Activated naive CD8-positive, alpha-beta T cell treated with anti-CD3 and anti-CD28 coated beads, Interleukin-2, amount 10 ng/mL, durations not matched to agents 7 days and 5 days (primary cell): Measurements from ENCODE around the gene SLC41A1. TPM values are rescaled to one million over a fixed set of nuclear protein-coding genes. Genes with fewer than 3 reads are reported as not detected.

Experiments
- ATAC-seq: fragments of 150-1000 bp; cut with Tn5 transposase; one replicate; pipeline ENCODE4 v1.10.0; 2021; ENCODE audit warnings: low read depth, moderate library complexity
- POLR2A ChIA-PET: fragments of 350-600 bp; sonication (Branson Sonifier 250); formaldehyde crosslinking; loops from one replicate; lab custom pipeline; 2021; ENCODE audit warnings: antibody characterized with exemption; lab: Charles Lee
- DNase-seq: peaks from one replicate; pipeline ENCODE4 v3.0.0; 2021
- H3K27ac Mint-ChIP-seq: one replicate; pipeline ENCODE4 v1.8.0; 2022; ENCODE audit warnings: mild to moderate bottlenecking, mixed read lengths
- H3K27me3 Mint-ChIP-seq: one replicate; pipeline ENCODE4 v1.8.0; 2022; ENCODE audit warnings: mild to moderate bottlenecking, moderate library complexity, mixed read lengths
- H3K36me3 Mint-ChIP-seq: one replicate; pipeline ENCODE4 v1.8.0; 2021; ENCODE audit warnings: mild to moderate bottlenecking, mixed read lengths
- H3K4me1 Mint-ChIP-seq: one replicate; pipeline ENCODE4 v1.8.0; 2021; ENCODE audit warnings: mixed read lengths
- H3K4me3 Mint-ChIP-seq: one replicate; pipeline ENCODE4 v1.8.0; 2022; ENCODE audit warnings: mild to moderate bottlenecking, moderate library complexity, mixed read lengths
- H3K9me3 Mint-ChIP-seq: one replicate; pipeline ENCODE4 v1.8.0; 2021; ENCODE audit warnings: mixed read lengths
- total RNA-seq, 2 experiments: library from RNA; stranded (reverse); gene quantifications; one replicate each; pipeline ENCODE4 v1.2.3, GENCODE V29; 2021

The SLC41A1 gene
- total RNA-seq, 2 experiments from 2014 or later, result 16.8 to 19.6 TPM

- ATAC-seq (no peak), DNase-seq (no peak)
- Mint-ChIP-seq H3K27ac (no peak overlapping the region), H3K36me3 (peaks cover 9% of the 10 kb centered on the region), H3K4me1 (peaks cover 39% of the 10 kb centered on the region), H3K27me3 (peaks cover 7% of the 10 kb centered on the region), H3K4me3 (no peak overlapping the region), H3K9me3 (no peaks in the 10 kb centered on the region)
- POLR2A ChIA-PET, result no interaction called here
Measured at GRCh38 chr1:205810448-205811157, 2.4 kb downstream of the SLC41A1 start.

GRCh38 chr1:205809942-205810345 lies 3.1 kb downstream of the SLC41A1 start:
- no peak overlapping the region for H3K27ac Mint-ChIP-seq
- no peak for DNase-seq
- peaks cover 7% of the 10 kb centered on the region for H3K27me3 Mint-ChIP-seq
- peaks cover 45% of the 10 kb centered on the region for H3K4me1 Mint-ChIP-seq
- no peak for ATAC-seq
- POLR2A ChIA-PET, result no interaction called here
- H3K4me3 Mint-ChIP-seq, result no peak overlapping the region
- H3K36me3 Mint-ChIP-seq, result peaks cover 9% of the 10 kb centered on the region
- H3K9me3 Mint-ChIP-seq, result no peaks in the 10 kb centered on the region

GRCh38 chr1:205809469-205809868 lies 3.5 kb downstream of the SLC41A1 start:
- POLR2A ChIA-PET, result no interaction called here
- Mint-ChIP-seq H3K4me3 (no peak overlapping the region), H3K27me3 (peaks cover 3% of the 10 kb centered on the region), H3K9me3 (no peaks in the 10 kb centered on the region), H3K36me3 (peaks cover 10% of the 10 kb centered on the region), H3K27ac (no peak overlapping the region), H3K4me1 (peaks cover 49% of the 10 kb centered on the region)
- no peak for DNase-seq
- ATAC-seq, result no peak

- Mint-ChIP-seq H3K4me3 (peak overlapping the region; percentile 71), H3K36me3 (peaks cover 9% of the 10 kb centered on the region), H3K27me3 (no peaks in the 10 kb centered on the region), H3K27ac (peak overlapping the region; percentile 71), H3K9me3 (no peaks in the 10 kb centered on the region), H3K4me1 (peaks cover 35% of the 10 kb centered on the region)
- DNase-seq (no peak), ATAC-seq (peak; percentile 50)
- POLR2A ChIA-PET, result no interaction called here
Measured at GRCh38 chr1:205805082-205805711, 7.8 kb downstream of the SLC41A1 start.

- Mint-ChIP-seq H3K36me3 (peaks cover 9% of the 10 kb centered on the region), H3K4me3 (no peak overlapping the region), H3K4me1 (peaks cover 35% of the 10 kb centered on the region), H3K27ac (peak overlapping the region; percentile 58), H3K27me3 (no peaks in the 10 kb centered on the region), H3K9me3 (no peaks in the 10 kb centered on the region)
- POLR2A ChIA-PET, result no interaction called here
- no peak for DNase-seq
- no peak for ATAC-seq
Measured at GRCh38 chr1:205804605-205805004, 8.4 kb downstream of the SLC41A1 start.

GRCh38 chr1:205803986-205804385 lies 9.0 kb downstream of the SLC41A1 start:
- H3K27ac Mint-ChIP-seq, result no peak overlapping the region
- H3K4me3 Mint-ChIP-seq, result no peak overlapping the region
- no peaks in the 10 kb centered on the region for H3K9me3 Mint-ChIP-seq
- H3K27me3 Mint-ChIP-seq, result no peaks in the 10 kb centered on the region
- peaks cover 32% of the 10 kb centered on the region for H3K4me1 Mint-ChIP-seq
- H3K36me3 Mint-ChIP-seq, result peaks cover 9% of the 10 kb centered on the region
- POLR2A ChIA-PET, result no interaction called here
- ATAC-seq (no peak), DNase-seq (no peak)

- DNase-seq (no peak), ATAC-seq (no peak)
- Mint-ChIP-seq H3K4me1 (peaks cover 31% of the 10 kb centered on the region), H3K4me3 (no peak overlapping the region), H3K36me3 (peaks cover 4% of the 10 kb centered on the region), H3K9me3 (no peaks in the 10 kb centered on the region), H3K27ac (no peak overlapping the region), H3K27me3 (no peaks in the 10 kb centered on the region)
- POLR2A ChIA-PET, result interaction anchor here (0.6 kb wide), 1 partner anchor 18 kb away, joined by 4 read pairs; no protein-coding TSS in a partner anchor
Measured at GRCh38 chr1:205802060-205802459, 10.9 kb downstream of the SLC41A1 start.

GRCh38 chr1:205800981-205801703 lies 11.9 kb downstream of the SLC41A1 start:
- Mint-ChIP-seq H3K9me3 (no peaks in the 10 kb centered on the region), H3K4me1 (peaks cover 24% of the 10 kb centered on the region), H3K36me3 (peaks cover 4% of the 10 kb centered on the region), H3K4me3 (no peak overlapping the region), H3K27ac (peak overlapping the region; percentile 32), H3K27me3 (no peaks in the 10 kb centered on the region)
- DNase-seq (no peak), ATAC-seq (no peak)
- POLR2A ChIA-PET, result interaction anchor here (0.6 kb wide), 1 partner anchor 17 kb away, joined by 4 read pairs; no protein-coding TSS in a partner anchor

GRCh38 chr1:205800427-205800826 lies 12.6 kb downstream of the SLC41A1 start:
- Mint-ChIP-seq H3K9me3 (no peaks in the 10 kb centered on the region), H3K36me3 (peaks cover 4% of the 10 kb centered on the region), H3K4me1 (peaks cover 18% of the 10 kb centered on the region), H3K4me3 (no peak overlapping the region), H3K27ac (no peak overlapping the region), H3K27me3 (no peaks in the 10 kb centered on the region)
- POLR2A ChIA-PET, result no interaction called here
- DNase-seq (no peak), ATAC-seq (no peak)

- H3K9me3 Mint-ChIP-seq, result no peaks in the 10 kb centered on the region
- H3K27ac Mint-ChIP-seq, result no peak overlapping the region
- POLR2A ChIA-PET, result no interaction called here
- ATAC-seq, result no peak
- H3K4me3 Mint-ChIP-seq, result no peak overlapping the region
- H3K36me3 Mint-ChIP-seq, result no peaks in the 10 kb centered on the region
- peaks cover 7% of the 10 kb centered on the region for H3K4me1 Mint-ChIP-seq
- H3K27me3 Mint-ChIP-seq, result no peaks in the 10 kb centered on the region
- DNase-seq, result no peak
Measured at GRCh38 chr1:205798577-205798976, 14.4 kb downstream of the SLC41A1 start.

- POLR2A ChIA-PET, result no interaction called here
- Mint-ChIP-seq H3K27ac (no peak overlapping the region), H3K9me3 (no peaks in the 10 kb centered on the region), H3K36me3 (no peaks in the 10 kb centered on the region), H3K4me3 (no peak overlapping the region), H3K27me3 (no peaks in the 10 kb centered on the region), H3K4me1 (peaks cover 7% of the 10 kb centered on the region)
- DNase-seq (no peak), ATAC-seq (no peak)
Measured at GRCh38 chr1:205797168-205797567, 15.8 kb downstream of the SLC41A1 start.

- POLR2A ChIA-PET, result no interaction called here
- ATAC-seq (no peak), DNase-seq (no peak)
- Mint-ChIP-seq H3K36me3 (peaks cover 4% of the 10 kb centered on the region), H3K27ac (no peak overlapping the region), H3K4me1 (peaks cover 5% of the 10 kb centered on the region), H3K27me3 (no peaks in the 10 kb centered on the region), H3K9me3 (no peaks in the 10 kb centered on the region), H3K4me3 (no peak overlapping the region)
Measured at GRCh38 chr1:205794011-205794730, 18.8 kb downstream of the SLC41A1 start.
